ENCODE measurements around the gene SP2.

SP2 gene

GRCh38 chr17:47882695-47883588 lies 13.1 kb upstream of the SP2 start:
- peak overlapping the region in 7 of 11 experiments; percentile 28 to 56 (median 47); a peak in 12 of 22 replicates for H3K27ac ChIP-seq

GRCh38 chr17:47883589-47884426 lies 12.2 kb upstream of the SP2 start:
- no peaks in the 10 kb centered on the region; a peak in 1 of 22 replicates for H4K20me1 ChIP-seq
- H3K4me3 ChIP-seq: no peak overlapping the region
- H3K27me3 ChIP-seq: no peaks in the 10 kb centered on the region
- H3K4me2 ChIP-seq: peak overlapping the region in 4 of 11 experiments; percentile 76 to 84 (median 81); a peak in 2 of 22 replicates
- no peak overlapping the region for H3K9ac ChIP-seq
- H3K36me3 ChIP-seq: no peaks in the 10 kb centered on the region
- no peak overlapping the region for H3K27ac ChIP-seq
- no peaks in the 10 kb centered on the region for H3K9me3 ChIP-seq (replicated peaks in 1 of 11)
- H3K4me1 ChIP-seq: peaks cover 31 to 54% (median 42%) of the 10 kb centered on the region in 10 experiments
- no peak for TF ChIP-seq Cebpa-rat (IDR thresholded peaks at IDR 0.05)

More at GRCh38 chr17:47882695-47883588, 13.1 kb upstream of the SP2 start:
- H3K36me3 ChIP-seq: no peaks in the 10 kb centered on the region
- H3K9me3 ChIP-seq (replicated peaks in 1 of 11): no peaks in the 10 kb centered on the region
- no peaks in the 10 kb centered on the region; a peak in 1 of 22 replicates for H4K20me1 ChIP-seq
- H3K4me3 ChIP-seq: 0 out of 20 replicates have a peak overlapping the region, but pooled peaks of 1 of the 10 experiments have one; percentile 5
- no peaks in the 10 kb centered on the region for H3K27me3 ChIP-seq
- H3K4me1 ChIP-seq: peaks cover 34 to 57% (median 44%) of the 10 kb centered on the region in 10 experiments
- peak overlapping the region in 4 of 11 experiments; percentile 25 to 41 (median 28); a peak in 3 of 22 replicates for H3K9ac ChIP-seq
- H3K4me2 ChIP-seq: peak overlapping the region; percentile 70 to 85 (median 77)
- no peak for TF ChIP-seq Cebpa-rat (IDR thresholded peaks at IDR 0.05)

- Histone ChIP-seq H3K27ac (no peak overlapping the region), H3K9ac (no peak overlapping the region), H4K20me1 (no peaks in the 10 kb centered on the region; a peak in 1 of 22 replicates), H3K4me2 (peak overlapping the region in 8 of 11 experiments; percentile 66 to 84 (median 79); a peak in 10 of 22 replicates), H3K4me3 (no peak overlapping the region), H3K36me3 (no peaks in the 10 kb centered on the region), H3K9me3 (replicated peaks in 1 of 11) (no peaks in the 10 kb centered on the region), H3K27me3 (no peaks in the 10 kb centered on the region), H3K4me1 (peaks cover 30 to 58% (median 43%) of the 10 kb centered on the region in 10 experiments)
- no peak for TF ChIP-seq Cebpa-rat (IDR thresholded peaks at IDR 0.05)
Observed at GRCh38 chr17:47884427-47884740, 11.7 kb upstream of the SP2 start.

- H3K4me1 ChIP-seq: peaks cover 30 to 58% (median 43%) of the 10 kb centered on the region in 10 experiments
- H3K27me3 ChIP-seq: no peaks in the 10 kb centered on the region
- H3K9ac ChIP-seq: peak overlapping the region in 8 of 11 experiments; percentile 9 to 60 (median 41); a peak in 9 of 22 replicates
- H3K27ac ChIP-seq: peak overlapping the region in 4 of 11 experiments; percentile 5 to 39 (median 23); a peak in 3 of 22 replicates
- no peak for TF ChIP-seq Cebpa-rat (IDR thresholded peaks at IDR 0.05)
- no peaks in the 10 kb centered on the region for H3K36me3 ChIP-seq
- no peaks in the 10 kb centered on the region; a peak in 1 of 22 replicates for H4K20me1 ChIP-seq
- no peaks in the 10 kb centered on the region for H3K9me3 ChIP-seq (replicated peaks in 1 of 11)
- H3K4me2 ChIP-seq: peak overlapping the region; percentile 52 to 84 (median 76)
- H3K4me3 ChIP-seq: no peak overlapping the region
Observed at GRCh38 chr17:47884905-47885730, 10.9 kb upstream of the SP2 start.

GRCh38 chr17:47888293-47888692 lies 7.7 kb upstream of the SP2 start:
- Histone ChIP-seq H3K9me3 (replicated peaks in 1 of 11) (no peaks in the 10 kb centered on the region), H3K9ac (no peak overlapping the region), H3K27ac (no peak overlapping the region), H3K4me1 (peaks cover 22 to 38% (median 27%) of the 10 kb centered on the region in 10 experiments), H3K27me3 (no peaks in the 10 kb centered on the region), H3K4me3 (no peak overlapping the region), H4K20me1 (no peaks in the 10 kb centered on the region; a peak in 1 of 22 replicates), H3K4me2 (0 out of 22 replicates have a peak overlapping the region, but pooled peaks of 1 of the 11 experiments have one; percentile 20), H3K36me3 (no peaks in the 10 kb centered on the region)
- no peak for TF ChIP-seq Cebpa-rat (IDR thresholded peaks at IDR 0.05)

GRCh38 chr17:47889734-47890529 lies 6.1 kb upstream of the SP2 start:
- no peak for TF ChIP-seq Cebpa-rat (IDR thresholded peaks at IDR 0.05)
- Histone ChIP-seq H3K9ac (no peak overlapping the region), H3K4me3 (no peak overlapping the region), H3K4me1 (peaks cover 22 to 44% (median 28%) of the 10 kb centered on the region in 10 experiments), H3K9me3 (replicated peaks in 1 of 11) (no peaks in the 10 kb centered on the region), H3K27me3 (no peaks in the 10 kb centered on the region), H3K4me2 (no peak overlapping the region), H3K27ac (no peak overlapping the region), H4K20me1 (no peaks in the 10 kb centered on the region; a peak in 1 of 22 replicates), H3K36me3 (no peaks in the 10 kb centered on the region)

GRCh38 chr17:47891545-47892088 lies 4.4 kb upstream of the SP2 start:
- no peaks in the 10 kb centered on the region for H3K36me3 ChIP-seq
- no peak for TF ChIP-seq Cebpa-rat (IDR thresholded peaks at IDR 0.05)
- H4K20me1 ChIP-seq: no peaks in the 10 kb centered on the region
- H3K27me3 ChIP-seq: no peaks in the 10 kb centered on the region
- no peaks in the 10 kb centered on the region for H3K9me3 ChIP-seq (replicated peaks in 1 of 11)
- H3K9ac ChIP-seq: peak overlapping the region in 2 of 11 experiments; percentile 20 to 26; a peak in 3 of 22 replicates
- H3K27ac ChIP-seq: no peak overlapping the region
- H3K4me1 ChIP-seq: peaks cover 11 to 32% (median 18%) of the 10 kb centered on the region in 10 experiments
- peak overlapping the region in 1 of 11 experiments; percentile 9; a peak in 1 of 22 replicates for H3K4me2 ChIP-seq
- no peak overlapping the region for H3K4me3 ChIP-seq
